H1 (cell line): ENCODE results near the gene SNCAIP. TPM values are rescaled to one million over a fixed set of nuclear protein-coding genes. Genes with fewer than 3 reads are reported as not detected.

ENCODE experiments used
- CTCF ChIA-PET: fragments of 300-600 bp; sonication (Branson Sonifier 250); formaldehyde crosslinking; loops from one replicate; lab custom pipeline; 2021; ENCODE audit not compliant: partially characterized antibody; lab: Charles Lee
- POLR2A ChIA-PET: fragments of 300-600 bp; sonication (Branson Sonifier 250); formaldehyde crosslinking; loops from one replicate; lab custom pipeline; 2021; ENCODE audit warnings: inconsistent platforms; ENCODE audit not compliant: partially characterized antibody; lab: Charles Lee
- DNase-seq, 2 experiments: peaks; one replicate each; pipeline versions ENCODE4 v3.0.0 to v3.0.0-alpha.2; 2010 to 2022; ENCODE audit warnings: low spot score in 2 of 2, low read depth in 1 of 2, mixed read lengths in 1 of 2
- FAIRE-seq: peaks from 2 replicates; lab custom pipeline; 2011; peaks lifted over from hg19 to GRCh38; lab: Jason Lieb, UNC
- H2AFZ ChIP-seq: 2 replicates; pipeline ENCODE4 v1.8.1; 2012; ENCODE audit warnings: low read length, inconsistent platforms
- H2AK5ac ChIP-seq: 2 replicates; pipeline ENCODE4 v1.6.1; 2013; ENCODE audit warnings: low read depth, low read length
- H2BK120ac ChIP-seq: replicated peaks from 2 replicates; pipeline ENCODE3; 2013; ENCODE audit warnings: low read depth, low read length, inconsistent platforms
- H2BK12ac ChIP-seq: 2 replicates; pipeline ENCODE4 v1.6.1; 2013; ENCODE audit warnings: low read depth, low read length
- H2BK15ac ChIP-seq: 2 replicates; pipeline ENCODE4 v1.6.1; 2013; ENCODE audit warnings: low read length
- H2BK20ac ChIP-seq: 2 replicates; pipeline ENCODE4 v1.6.1; 2013; ENCODE audit warnings: low read length
- H2BK5ac ChIP-seq: 2 replicates; pipeline ENCODE4 v1.6.1; 2013; ENCODE audit warnings: low read depth, low read length
- H3K14ac ChIP-seq: 2 replicates; pipeline ENCODE4 v1.6.1; 2013; ENCODE audit warnings: inconsistent platforms; ENCODE audit not compliant: insufficient read length
- H3K18ac ChIP-seq: 2 replicates; pipeline ENCODE4 v1.6.1; 2013; ENCODE audit warnings: low read length; ENCODE audit errors: extremely low read depth
- H3K23ac ChIP-seq: 2 replicates; pipeline ENCODE4 v1.6.1; 2013; ENCODE audit warnings: inconsistent platforms; ENCODE audit not compliant: insufficient read length
- H3K23me2 ChIP-seq: 2 replicates; pipeline ENCODE4 v1.6.1; 2013; ENCODE audit warnings: low read depth, low read length
- H3K27ac ChIP-seq: 2 replicates; pipeline ENCODE4 v1.6.1; 2011; ENCODE audit warnings: low read depth, low read length, inconsistent platforms
- H3K27me3 ChIP-seq, 4 experiments: replicated peaks in 1 of 4; 1 replicate in 1 of 4; 2 replicates in 3 of 4; pipeline versions ENCODE4 v1.6.1 to v1.8.1; 2011 to 2013; ENCODE audit warnings: low read length in 3 of 4, mild to moderate bottlenecking in 3 of 4, inconsistent platforms in 2 of 4, mixed read lengths in 2 of 4, moderate library complexity in 1 of 4; ENCODE audit not compliant: control insufficient read depth in 3 of 4, insufficient read depth in 3 of 4; ENCODE audit errors: extremely low read depth in 1 of 4
- H3K36me3 ChIP-seq, 4 experiments: 2 replicates each; pipeline versions ENCODE4 v1.6.1 to v1.8.1; 2011 to 2013; ENCODE audit warnings: mild to moderate bottlenecking in 4 of 4, low read length in 3 of 4, moderate library complexity in 2 of 4, control low read depth in 1 of 4, inconsistent platforms in 1 of 4; ENCODE audit not compliant: insufficient read depth in 4 of 4, control insufficient read depth in 2 of 4
- H3K4ac ChIP-seq: replicated peaks from 2 replicates; pipeline ENCODE3; 2013; ENCODE audit warnings: low read length, low read depth, mixed read lengths, inconsistent platforms; ENCODE audit not compliant: insufficient read length
- H3K4me1 ChIP-seq, 4 experiments: replicated peaks in 1 of 4; 1 replicate in 1 of 4; 2 replicates in 3 of 4; pipeline versions ENCODE4 v1.6.1 to v1.8.1; 2011 to 2013; ENCODE audit warnings: low read length in 3 of 4, inconsistent platforms in 2 of 4, mixed read lengths in 1 of 4; ENCODE audit not compliant: insufficient read depth in 4 of 4, control insufficient read depth in 3 of 4
- H3K4me2 ChIP-seq, 2 experiments: 2 replicates each; pipeline versions ENCODE4 v1.6.1 to v1.8.1; 2011 to 2013; ENCODE audit warnings: low read depth in 2 of 2, low read length in 2 of 2, control low read depth in 1 of 2, inconsistent platforms in 1 of 2, mild to moderate bottlenecking in 1 of 2; ENCODE audit not compliant: insufficient read depth in 1 of 2
- H3K4me3 ChIP-seq, 4 experiments: fragments of 200-600, 300-600 bp in 1 of 4; sonication (generic), shearing (Covaris generic), sonication (Bioruptor Twin) in 1 of 4; 2 replicates each; pipeline versions ENCODE4 v1.5.1 to v1.8.1; 2011 to 2016; ENCODE audit warnings: low read length in 4 of 4, low read depth in 3 of 4, control low read depth in 2 of 4, inconsistent platforms in 2 of 4, mild to moderate bottlenecking in 2 of 4, mixed read lengths in 1 of 4, moderate library complexity in 1 of 4; ENCODE audit not compliant: insufficient read depth in 2 of 4; ENCODE audit errors: extremely low read depth in 1 of 4
- H3K56ac ChIP-seq: replicated peaks from 2 replicates; pipeline ENCODE3; 2013; ENCODE audit warnings: low read depth, mild to moderate bottlenecking, mixed read lengths, low read length, inconsistent platforms; ENCODE audit not compliant: insufficient read length
- H3K79me1 ChIP-seq: 2 replicates; pipeline ENCODE4 v1.6.1; 2013; ENCODE audit warnings: low read depth, low read length, control low read depth
- H3K79me2 ChIP-seq, 2 experiments: 2 replicates each; pipeline versions ENCODE4 v1.6.1 to v1.8.1; 2012 to 2013; ENCODE audit warnings: low read length in 2 of 2, mild to moderate bottlenecking in 2 of 2, inconsistent platforms in 1 of 2; ENCODE audit not compliant: insufficient read depth in 2 of 2, control insufficient read depth in 1 of 2
- H3K9ac ChIP-seq, 4 experiments: replicated peaks in 1 of 4; 1 replicate in 1 of 4; 2 replicates in 3 of 4; pipeline versions ENCODE4 v1.6.1 to v1.8.1; 2011 to 2013; ENCODE audit warnings: low read depth in 3 of 4, low read length in 3 of 4, control low read depth in 2 of 4, mild to moderate bottlenecking in 2 of 4, moderate library complexity in 2 of 4, inconsistent platforms in 1 of 4; ENCODE audit errors: extremely low read depth in 1 of 4
- H3K9me3 ChIP-seq, 2 experiments: 2 replicates each; pipeline versions ENCODE4 v1.6.1 to v1.8.1; 2012 to 2013; ENCODE audit warnings: mild to moderate bottlenecking in 2 of 2, moderate library complexity in 2 of 2, control low read depth in 1 of 2, inconsistent platforms in 1 of 2, low read depth in 1 of 2, low read length in 1 of 2, mixed read lengths in 1 of 2; ENCODE audit not compliant: insufficient read depth in 2 of 2
- H4K20me1 ChIP-seq, 2 experiments: replicated peaks in 1 of 2; 2 replicates each; pipeline versions ENCODE3 to v1.8.1; 2011 to 2013; ENCODE audit warnings: inconsistent platforms in 2 of 2, low read length in 2 of 2, mild to moderate bottlenecking in 1 of 2; ENCODE audit not compliant: insufficient read depth in 2 of 2, control insufficient read depth in 1 of 2
- H4K5ac ChIP-seq: 2 replicates; pipeline ENCODE4 v1.6.1; 2013; ENCODE audit warnings: low read length, low read depth, mixed read lengths, inconsistent platforms; ENCODE audit not compliant: insufficient read length
- H4K8ac ChIP-seq: 2 replicates; pipeline ENCODE4 v1.8.0; 2013; ENCODE audit warnings: mild to moderate bottlenecking, moderate library complexity, low read length, inconsistent platforms; ENCODE audit not compliant: insufficient read depth; ENCODE audit errors: extremely low read depth
- H4K91ac ChIP-seq: replicated peaks from 2 replicates; pipeline ENCODE3; 2013; ENCODE audit warnings: low read length, mixed read lengths, inconsistent platforms; ENCODE audit not compliant: insufficient read length
- JUN ChIP-seq: IDR thresholded peaks from 2 replicates; pipeline ENCODE4 v1.6.1; 2011; ENCODE audit warnings: low read depth, mild to moderate bottlenecking, improper control_type of control experiment, low read length
- POLR2A ChIP-seq, 2 experiments: IDR thresholded peaks; 1 replicate in 1 of 2; 2 replicates in 1 of 2; pipeline ENCODE4 v1.6.1; 2011; ENCODE audit warnings: low read depth in 2 of 2, low read length in 2 of 2, mild to moderate bottlenecking in 2 of 2; ENCODE audit errors: control extremely low read depth in 1 of 2
- SIX5 ChIP-seq: IDR thresholded peaks from 2 replicates; pipeline ENCODE4 v1.6.1; 2011; ENCODE audit warnings: mild to moderate bottlenecking, low read depth, low read length
- WGBS, 2 experiments: shearing (Covaris generic) in 1 of 2; methylation state at CpG; one replicate each; pipeline versions ENCODE4 v1.1.6 to v1.1.7; 2013 to 2015; ENCODE audit warnings: low lambda C conversion rate in 2 of 2, mixed read lengths in 2 of 2, inconsistent platforms in 1 of 2, low coverage in 1 of 2, missing lambda C conversion rate in 1 of 2; ENCODE audit not compliant: insufficient replicate concordance in 2 of 2, insufficient coverage in 1 of 2, insufficient read length in 1 of 2; ENCODE audit errors: extremely low coverage in 1 of 2, missing lambda C conversion rate in 1 of 2; 5-methylcytosine and 5-hydroxymethylcytosine counted together
- polyA plus RNA-seq, 7 experiments: library from polyadenylated mRNA; depleted of rRNA in 3 of 7; stranded (reverse) in 5 of 7; unstranded in 2 of 7; fragments of >200 nt in 5 of 7; fragments of 200-250 nt in 2 of 7; gene quantifications; 1 replicate in 5 of 7; 2 replicates in 1 of 7; 4 replicates in 1 of 7; pipeline versions ENCODE4 v1.2.1 to v1.2.3, GENCODE V29; 2011 to 2013; ENCODE audit warnings: missing spikeins in 2 of 7, mixed read lengths in 2 of 7
- total RNA-seq: library from RNA; stranded (reverse); fragmentation: NEBNext Ultra II Directional; extraction: Animal tissue kit (Norgen Biotek cat#: 25700); gene quantifications from 2 replicates; pipeline ENCODE4 v1.2.1, GENCODE V29; 2021

The SNCAIP gene
- total and polyA plus RNA-seq, 2 of the 8 experiments (the other 6 are each of a cell fraction or from before 2014, with no cell fraction given) = 3.9 to 9.0 TPM

- Histone ChIP-seq H2BK15ac (no peak overlapping the region), H3K18ac (no peak overlapping the region), H2BK12ac (no peak overlapping the region), H3K27me3 (no peaks in the 10 kb centered on the region), H4K8ac (no peak overlapping the region), H3K23me2 (no peaks in the 10 kb centered on the region), H3K4ac (no peak overlapping the region), H3K27ac (no peak overlapping the region), H2AFZ (no peak overlapping the region), H4K91ac (no peak overlapping the region), H3K4me2 (no peak overlapping the region), H3K56ac (no peak overlapping the region), H3K4me3 (no peak overlapping the region), H3K9me3 (no peaks in the 10 kb centered on the region), H3K4me1 (no peaks in the 10 kb centered on the region), H2BK5ac (no peak overlapping the region), H2AK5ac (no peak overlapping the region), H4K20me1 (no peaks in the 10 kb centered on the region), H4K5ac (no peak overlapping the region), H3K79me2 (no peaks in the 10 kb centered on the region), H3K79me1 (no peaks in the 10 kb centered on the region), H3K9ac (no peak overlapping the region), H3K36me3 (no peaks in the 10 kb centered on the region), H2BK120ac (no peak overlapping the region), H2BK20ac (no peak overlapping the region), H3K14ac (no peak overlapping the region), H3K23ac (no peak overlapping the region)
- FAIRE-seq = no peak
- TF ChIP-seq JUN (no peak), SIX5 (no peak), POLR2A (IDR thresholded peaks at IDR 0.05; ENCODE audit: control extremely low read depth in 1 of 2, low read depth in 2 of 2, low read length in 2 of 2) (no peak)
- ChIA-PET CTCF (interaction anchor here (0.7 to 3.7 kb wide), 3 partner anchors 10 to 49 kb away, joined by 3 to 20 read pairs (median 3); no protein-coding TSS in a partner anchor), POLR2A (no interaction called here)
- no peak for DNase-seq
- 86% methylated on average over 3 of the region's 3 CpGs; no CpG with 5 or more reads in 1 of the 2 experiments for WGBS, 2 experiments
These were observed 135.8 kb downstream of the SNCAIP start for GRCh38 chr5:122447879-122448278.
